Common myeloid progenitor, CD34-positive (primary cell): ENCODE results near the gene FPGS.

Experiments
- CTCF ChIA-PET: fragments of 350-600 bp; sonication (Branson Sonifier 250); formaldehyde crosslinking; loops from one replicate; lab custom pipeline; 2021; ENCODE audit warnings: antibody characterized with exemption; lab: Charles Lee
- POLR2A ChIA-PET: fragments of 350-600 bp; sonication (Branson Sonifier 250); formaldehyde crosslinking; loops from one replicate; lab custom pipeline; 2021; ENCODE audit warnings: antibody characterized with exemption; lab: Charles Lee
- DNase-seq, 3 donors: peaks; one replicate each; pipeline versions ENCODE4 v3.0.0 to v3.0.0-alpha.2; 2013
- H3K27ac ChIP-seq, 2 experiments: 1 replicate in 1 of 2; 2 replicates in 1 of 2; pipeline ENCODE4 v1.7.0; 2013; ENCODE audit warnings: inconsistent platforms in 2 of 2, low read length in 2 of 2, mild to moderate bottlenecking in 2 of 2, low read depth in 1 of 2, moderate library complexity in 1 of 2; ENCODE audit not compliant: severe bottlenecking in 2 of 2, insufficient read depth in 1 of 2, poor library complexity in 1 of 2
- H3K27me3 ChIP-seq, 5 experiments: replicated peaks in 2 of 5; 1 replicate in 3 of 5; 2 replicates in 2 of 5; pipeline versions ENCODE4 v1.6.1 to v1.7.0; 2013; ENCODE audit warnings: low read length in 4 of 5, mild to moderate bottlenecking in 2 of 5, moderate library complexity in 2 of 5, inconsistent platforms in 1 of 5; ENCODE audit not compliant: insufficient read depth in 5 of 5, control insufficient read depth in 4 of 5
- H3K36me3 ChIP-seq, 4 experiments: 1 replicate in 2 of 4; 2 replicates in 2 of 4; pipeline versions ENCODE4 v1.6.1 to v1.7.0; 2013; ENCODE audit warnings: low read length in 3 of 4, control low read depth in 1 of 4, mild to moderate bottlenecking in 1 of 4; ENCODE audit not compliant: control insufficient read depth in 4 of 4, insufficient read depth in 4 of 4
- H3K4me1 ChIP-seq, 4 experiments: 1 replicate in 3 of 4; 2 replicates in 1 of 4; pipeline versions ENCODE4 v1.6.1 to v1.7.1; 2013; ENCODE audit warnings: low read length in 3 of 4, mild to moderate bottlenecking in 3 of 4, control low read depth in 1 of 4, inconsistent platforms in 1 of 4, moderate library complexity in 1 of 4; ENCODE audit not compliant: control insufficient read depth in 4 of 4, insufficient read depth in 4 of 4; ENCODE audit errors: control extremely low read depth in 1 of 4
- H3K4me3 ChIP-seq, 7 experiments: 1 replicate in 4 of 7; 2 replicates in 3 of 7; pipeline versions ENCODE4 v1.5.1 to v1.7.0; 2013; ENCODE audit warnings: mild to moderate bottlenecking in 7 of 7, low read length in 6 of 7, moderate library complexity in 6 of 7, inconsistent platforms in 2 of 7, low read depth in 2 of 7, control low read depth in 1 of 7; ENCODE audit not compliant: insufficient read depth in 4 of 7, control insufficient read depth in 1 of 7; ENCODE audit errors: extremely low read depth in 1 of 7
- H3K9me3 ChIP-seq, 5 experiments: 1 replicate in 4 of 5; 2 replicates in 1 of 5; pipeline versions ENCODE4 v1.6.1 to v1.7.1; 2013; ENCODE audit warnings: low read length in 4 of 5, mild to moderate bottlenecking in 2 of 5, inconsistent platforms in 1 of 5, low read depth in 1 of 5, moderate library complexity in 1 of 5; ENCODE audit not compliant: control insufficient read depth in 4 of 5, insufficient read depth in 2 of 5; ENCODE audit errors: control extremely low read depth in 1 of 5
- WGBS: methylation state at CpG from one replicate; pipeline ENCODE4 v1.1.5; 2013; ENCODE audit not compliant: insufficient coverage; 5-methylcytosine and 5-hydroxymethylcytosine counted together

The FPGS gene

GRCh38 chr9:127785023-127785932, 17.4 kb upstream of the FPGS start:
- H3K9me3 ChIP-seq: no peaks in the 10 kb centered on the region
- no peaks in the 10 kb centered on the region for H3K27me3 ChIP-seq
- H3K36me3 ChIP-seq: peaks cover 10 to 36% (median 28%) of the 10 kb centered on the region in 4 experiments
- ChIA-PET CTCF (interaction anchor here (0.7 to 12.9 kb wide), 16 partner anchors 10 to 137 kb away, joined by 3 to 244 read pairs (median 7); partner anchors contain the start of genes ENG and TOR2A), POLR2A (interaction anchor here (0.6 to 3.6 kb wide), 16 partner anchors 9 to 136 kb away, joined by 3 to 40 read pairs (median 4); partner anchors contain the start of gene TOR2A)
- H3K4me1 ChIP-seq: peaks cover 23 to 69% (median 62%) of the 10 kb centered on the region in 4 experiments
- H3K27ac ChIP-seq: peak overlapping the region in 1 of 2 experiments; percentile 89
- peak; percentile 89 to 94 (median 92) for DNase-seq
- under 1% methylated on average over 48 of the region's 123 CpGs for WGBS
- peak overlapping the region; percentile 59 to 94 (median 85) for H3K4me3 ChIP-seq

- peaks cover 23 to 61% (median 54%) of the 10 kb centered on the region in 4 experiments for H3K4me1 ChIP-seq
- WGBS: under 1% methylated on average over 71 of the region's 75 CpGs
- peak; percentile 90 to 95 (median 95) for DNase-seq
- POLR2A ChIA-PET: interaction anchor here (0.6 to 3.6 kb wide), 15 partner anchors 9 to 135 kb away, joined by 3 to 17 read pairs (median 3); partner anchors contain the start of gene TOR2A
- H3K4me3 ChIP-seq: peak within 1 kb of the TSS; percentile 73 to 94 (median 85)
- H3K9me3 ChIP-seq: no peaks in the 10 kb centered on the region
- H3K27me3 ChIP-seq: no peaks in the 10 kb centered on the region
- H3K36me3 ChIP-seq: peaks cover 10 to 44% (median 35%) of the 10 kb centered on the region in 4 experiments
- CTCF ChIA-PET: interaction anchor here (0.7 to 12.9 kb wide), 14 partner anchors 8 to 144 kb away, joined by 3 to 244 read pairs (median 11); partner anchors contain the start of genes ENG, PIP5KL1 and SH2D3C
- peak within 1 kb of the TSS; percentile 61 to 89 for H3K27ac ChIP-seq
Observed at GRCh38 chr9:127785933-127786772, 16.5 kb upstream of the FPGS start, which contains the start of gene CDK9. CDK9 (plus strand) TSS chr9:127786034; CDS start chr9:127786149, 115 bp downstream.

- H3K4me1 ChIP-seq: peaks cover 17 to 55% (median 48%) of the 10 kb centered on the region in 4 experiments
- H3K27ac ChIP-seq: peak overlapping the region; percentile 15 to 86
- H3K36me3 ChIP-seq: peaks cover 10 to 48% (median 38%) of the 10 kb centered on the region in 4 experiments
- CTCF ChIA-PET: interaction anchor here (0.8 to 12.9 kb wide), 20 partner anchors 8 to 143 kb away, joined by 3 to 244 read pairs (median 4); partner anchors contain the start of genes PIP5KL1, SH2D3C and TOR2A
- POLR2A ChIA-PET: interaction anchor here (0.8 to 1.6 kb wide), 2 partner anchors 11 to 16 kb away, joined by 3 to 13 read pairs; no protein-coding TSS in a partner anchor
- peak in 2 of 3 donors; percentile 45 to 51 for DNase-seq
- no peaks in the 10 kb centered on the region for H3K27me3 ChIP-seq
- no peaks in the 10 kb centered on the region for H3K9me3 ChIP-seq
- WGBS: 0% methylated on average over 9 of the region's 12 CpGs
- peak overlapping the region; percentile 73 to 94 (median 85) for H3K4me3 ChIP-seq
Observed at GRCh38 chr9:127786773-127787104, 15.9 kb upstream of the FPGS start.

- Histone ChIP-seq H3K36me3 (peaks cover 13 to 60% (median 45%) of the 10 kb centered on the region in 4 experiments), H3K4me3 (no peak overlapping the region), H3K4me1 (peaks cover 14 to 52% (median 39%) of the 10 kb centered on the region in 4 experiments), H3K27me3 (no peaks in the 10 kb centered on the region), H3K27ac (peak overlapping the region in 1 of 2 experiments; percentile 19), H3K9me3 (no peaks in the 10 kb centered on the region)
- WGBS: 96% methylated on average over 18 of the region's 26 CpGs
- no peak for DNase-seq
- POLR2A ChIA-PET: interaction anchor here (0.6 kb wide), 3 partner anchors 16 to 254 kb away, joined by 4 to 5 read pairs (median 4); no protein-coding TSS in a partner anchor
- CTCF ChIA-PET: interaction anchor here (1.0 to 12.9 kb wide), 11 partner anchors 10 to 133 kb away, joined by 3 to 244 read pairs (median 9); partner anchors contain the start of gene TOR2A
Observed at GRCh38 chr9:127788337-127789011, 14.2 kb upstream of the FPGS start.

- WGBS: 94% methylated on average over 22 of the region's 25 CpGs
- Histone ChIP-seq H3K4me1 (peaks cover 12 to 51% (median 36%) of the 10 kb centered on the region in 4 experiments), H3K36me3 (peaks cover 13 to 66% (median 45%) of the 10 kb centered on the region in 4 experiments), H3K4me3 (no peak overlapping the region), H3K9me3 (no peaks in the 10 kb centered on the region), H3K27me3 (no peaks in the 10 kb centered on the region), H3K27ac (no peak overlapping the region)
- POLR2A ChIA-PET: no interaction called here
- CTCF ChIA-PET: interaction anchor here (0.9 to 12.9 kb wide), 5 partner anchors 9 to 93 kb away, joined by 3 to 244 read pairs (median 24); no protein-coding TSS in a partner anchor
- DNase-seq: no peak
Observed at GRCh38 chr9:127789179-127789578, 13.5 kb upstream of the FPGS start.
